GM12878 (cell line): ENCODE data around the gene ZNF710. TPM values are rescaled to one million over a fixed set of nuclear protein-coding genes. Genes with fewer than 3 reads are reported as not detected.
A peak's percentile ranks its signal among the peaks of the same experiment; 100 is the strongest.

ENCODE experiments used
- BHLHE40 ChIP-seq, 2 experiments: fragments of 450-650 bp in 1 of 2; IDR thresholded peaks; 2 replicates each; pipeline ENCODE4 v1.6.1; 2011 to 2017; ENCODE audit warnings: low read depth in 2 of 2, borderline replicate concordance in 1 of 2, improper control_type of control experiment in 1 of 2, low read length in 1 of 2, mild to moderate bottlenecking in 1 of 2
- BMI1 ChIP-seq: fragments of 450-650 bp; IDR thresholded peaks from 2 replicates; pipeline ENCODE4 v1.6.1; 2016; ENCODE audit warnings: mild to moderate bottlenecking, moderate library complexity, borderline replicate concordance
- ETV6 ChIP-seq, 2 experiments: fragments of 450-650 bp in 1 of 2; IDR thresholded peaks in 1 of 2; conservative IDR thresholded peaks in 1 of 2; 2 replicates each; pipeline ENCODE4 v1.6.1; 2014; ENCODE audit warnings: antibody characterized with exemption in 1 of 2, borderline replicate concordance in 1 of 2, low read depth in 1 of 2, mild to moderate bottlenecking in 1 of 2, moderate library complexity in 1 of 2
- KLF5 ChIP-seq: fragments of 450-650 bp; IDR thresholded peaks from 2 replicates; pipeline ENCODE4 v1.6.1; 2014; ENCODE audit warnings: mild to moderate bottlenecking; ENCODE audit not compliant: partially characterized antibody
- MTA2 ChIP-seq: fragments of 450-650 bp; IDR thresholded peaks from 2 replicates; pipeline ENCODE4 v1.6.1; 2016; ENCODE audit warnings: low read depth, mild to moderate bottlenecking, moderate library complexity
- MXI1 ChIP-seq: fragments of 150-350 bp; IDR thresholded peaks from 2 replicates; pipeline ENCODE4 v1.6.1; 2011; ENCODE audit warnings: low read depth, mild to moderate bottlenecking, inconsistent platforms, low read length, improper control_type of control experiment
- NFIC ChIP-seq: IDR thresholded peaks from 2 replicates; pipeline ENCODE4 v1.6.1; 2012; ENCODE audit warnings: low read depth, mild to moderate bottlenecking, inconsistent platforms, low read length, moderate library complexity
- PAX5 ChIP-seq: IDR thresholded peaks from 2 replicates; pipeline ENCODE4 v1.6.1; 2011; ENCODE audit warnings: low read depth, low read length, borderline replicate concordance
- POLR2AphosphoS5 ChIP-seq: IDR thresholded peaks from 2 replicates; pipeline ENCODE4 v1.6.1; 2011; ENCODE audit warnings: mild to moderate bottlenecking, low read length, inconsistent platforms
- SPI1 ChIP-seq: IDR thresholded peaks from 2 replicates; pipeline ENCODE4 v1.6.1; 2011; ENCODE audit warnings: low read depth, mild to moderate bottlenecking, low read length, moderate library complexity, borderline replicate concordance; ENCODE audit not compliant: insufficient read depth
- TCF7 ChIP-seq: IDR thresholded peaks from 2 replicates; pipeline ENCODE4 v1.6.1; 2014; ENCODE audit warnings: antibody characterized with exemption, borderline replicate concordance
- YY1 ChIP-seq: IDR thresholded peaks from 2 replicates; pipeline ENCODE4 v1.6.1; 2011; ENCODE audit warnings: low read depth, mild to moderate bottlenecking, low read length
- ZNF207 ChIP-seq: fragments of 450-650 bp; IDR thresholded peaks from 2 replicates; pipeline ENCODE4 v1.6.1; 2014; ENCODE audit warnings: antibody characterized with exemption, mild to moderate bottlenecking, borderline replicate concordance
- polyA plus RNA-seq, 11 experiments: library from polyadenylated mRNA; depleted of rRNA in 4 of 11; unstranded in 6 of 11; stranded (reverse) in 5 of 11; fragments of >200 nt; fragmentation: Nextera tagmentation in 4 of 11; fragmentation: Illumina TruSeq in 1 of 11; extraction: Ambion mirVana in 4 of 11; extraction: Trizol in 1 of 11; gene quantifications; 1 replicate in 1 of 11; 2 replicates in 10 of 11; pipeline versions ENCODE4 v1.2.1 to v1.2.3, GENCODE V29; 2011 to 2016; ENCODE audit warnings: inconsistent platforms in 2 of 11, missing spikeins in 2 of 11, low read depth in 1 of 11
- total RNA-seq, 4 experiments: library from RNA; depleted of rRNA in 3 of 4; stranded (reverse); fragments of >200 nt in 3 of 4; fragmentation: Illumina TruSeq in 1 of 4; extraction: Trizol in 1 of 4; gene quantifications; 2 replicates each; pipeline versions ENCODE4 v1.2.1 to v1.2.3, GENCODE V29; 2013 to 2021
- TF ChIP-seq, protein P1 (sequence below): fragments of 450-650 bp; formaldehyde crosslinking; IDR thresholded peaks from 2 replicates; pipeline ENCODE4 v1.5.0; 2022; ENCODE audit warnings: mild to moderate bottlenecking, missing genetic modification characterization
- TF ChIP-seq, protein P2 (sequence below): fragments of 450-650 bp; IDR thresholded peaks from 2 replicates; pipeline ENCODE4 v1.6.1; 2016; ENCODE audit warnings: mild to moderate bottlenecking
- TF ChIP-seq, protein P3 (sequence below): IDR thresholded peaks from 2 replicates; pipeline ENCODE4 v1.6.1; 2012; ENCODE audit warnings: improper control_type of control experiment, low read depth, low read length; ENCODE audit not compliant: insufficient replicate concordance

ZNF710 gene
- total and polyA plus RNA-seq, 10 of the 15 experiments (the other 5 are each of a cell fraction or from before 2014, with no cell fraction given), result 1.4 to 43.5 (median 9.8) TPM

DNA sequence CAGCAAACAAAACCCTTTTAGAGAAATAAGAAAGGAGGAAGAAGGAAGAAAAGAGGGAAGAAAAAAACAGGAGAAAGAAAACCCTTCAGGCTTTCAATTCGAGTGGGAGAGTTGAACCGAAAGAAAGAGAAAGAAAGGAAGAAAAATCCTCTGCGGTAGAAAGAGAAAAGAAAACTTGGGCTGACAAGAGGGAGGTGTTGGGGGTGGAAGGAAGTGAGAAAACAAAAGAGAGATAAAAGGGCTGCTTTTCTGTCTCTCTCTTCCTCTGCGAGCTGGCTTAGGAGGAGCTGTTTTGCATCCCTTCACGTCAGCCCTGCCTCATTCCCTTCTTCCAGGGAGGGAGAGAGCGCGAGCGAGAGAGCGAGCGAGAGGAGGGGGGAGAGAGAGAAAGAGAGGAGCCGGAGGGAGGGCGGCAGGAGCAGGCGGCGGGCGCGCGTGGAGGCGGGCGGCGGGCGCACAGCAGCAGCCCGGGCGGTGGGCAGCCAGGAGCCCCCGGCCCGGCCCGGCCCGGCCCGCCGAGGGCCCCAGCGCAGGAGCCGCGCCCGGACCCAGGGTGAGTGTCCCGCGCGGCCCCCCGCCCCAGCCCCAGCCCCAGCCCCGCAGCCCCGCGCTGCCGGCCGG is at the start of gene ZNF710 (continued):
- TF ChIP-seq MTA2 (peak; percentile 80), ZNF207 (no peak), BHLHE40 (IDR thresholded peaks at IDR 0.05; ENCODE audit: borderline replicate concordance in 1 of 2, low read depth in 2 of 2, low read length in 1 of 2) (no peak), ETV6 (conservative IDR thresholded peaks at IDR 0.05 in 1 of 2, IDR thresholded peaks at IDR 0.05 in 1 of 2; ENCODE audit: borderline replicate concordance in 1 of 2, low read depth in 1 of 2) (0 out of 4 replicates have a peak, but pooled peaks of 1 of the 2 experiments have one; percentile 9), SPI1 (peak; percentile 64; the same call in 1 of the 2 replicates), MXI1 (peak; percentile 44; the same call in 1 of the 2 replicates), NFIC (peak; percentile 41; the same call in 1 of the 2 replicates), POLR2AphosphoS5 (peak; percentile 72), KLF5 (no peak), BMI1 (peak; percentile 38; the same call in 1 of the 2 replicates), TCF7 (0 out of 2 replicates have a peak, but pooled peaks have one; percentile 9), PAX5 (0 out of 2 replicates have a peak, but pooled peaks have one; percentile 11), YY1 (no peak; the same call in 1 of the 2 replicates)
- TF ChIP-seq, protein P1, sequence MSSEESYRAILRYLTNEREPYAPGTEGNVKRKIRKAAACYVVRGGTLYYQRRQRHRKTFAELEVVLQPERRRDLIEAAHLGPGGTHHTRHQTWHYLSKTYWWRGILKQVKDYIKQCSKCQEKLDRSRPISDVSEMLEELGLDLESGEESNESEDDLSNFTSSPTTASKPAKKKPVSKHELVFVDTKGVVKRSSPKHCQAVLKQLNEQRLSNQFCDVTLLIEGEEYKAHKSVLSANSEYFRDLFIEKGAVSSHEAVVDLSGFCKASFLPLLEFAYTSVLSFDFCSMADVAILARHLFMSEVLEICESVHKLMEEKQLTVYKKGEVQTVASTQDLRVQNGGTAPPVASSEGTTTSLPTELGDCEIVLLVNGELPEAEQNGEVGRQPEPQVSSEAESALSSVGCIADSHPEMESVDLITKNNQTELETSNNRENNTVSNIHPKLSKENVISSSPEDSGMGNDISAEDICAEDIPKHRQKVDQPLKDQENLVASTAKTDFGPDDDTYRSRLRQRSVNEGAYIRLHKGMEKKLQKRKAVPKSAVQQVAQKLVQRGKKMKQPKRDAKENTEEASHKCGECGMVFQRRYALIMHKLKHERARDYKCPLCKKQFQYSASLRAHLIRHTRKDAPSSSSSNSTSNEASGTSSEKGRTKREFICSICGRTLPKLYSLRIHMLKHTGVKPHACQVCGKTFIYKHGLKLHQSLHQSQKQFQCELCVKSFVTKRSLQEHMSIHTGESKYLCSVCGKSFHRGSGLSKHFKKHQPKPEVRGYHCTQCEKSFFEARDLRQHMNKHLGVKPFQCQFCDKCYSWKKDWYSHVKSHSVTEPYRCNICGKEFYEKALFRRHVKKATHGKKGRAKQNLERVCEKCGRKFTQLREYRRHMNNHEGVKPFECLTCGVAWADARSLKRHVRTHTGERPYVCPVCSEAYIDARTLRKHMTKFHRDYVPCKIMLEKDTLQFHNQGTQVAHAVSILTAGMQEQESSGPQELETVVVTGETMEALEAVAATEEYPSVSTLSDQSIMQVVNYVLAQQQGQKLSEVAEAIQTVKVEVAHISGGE (CRISPR knock-in tag), result no peak
- TF ChIP-seq, protein P2, sequence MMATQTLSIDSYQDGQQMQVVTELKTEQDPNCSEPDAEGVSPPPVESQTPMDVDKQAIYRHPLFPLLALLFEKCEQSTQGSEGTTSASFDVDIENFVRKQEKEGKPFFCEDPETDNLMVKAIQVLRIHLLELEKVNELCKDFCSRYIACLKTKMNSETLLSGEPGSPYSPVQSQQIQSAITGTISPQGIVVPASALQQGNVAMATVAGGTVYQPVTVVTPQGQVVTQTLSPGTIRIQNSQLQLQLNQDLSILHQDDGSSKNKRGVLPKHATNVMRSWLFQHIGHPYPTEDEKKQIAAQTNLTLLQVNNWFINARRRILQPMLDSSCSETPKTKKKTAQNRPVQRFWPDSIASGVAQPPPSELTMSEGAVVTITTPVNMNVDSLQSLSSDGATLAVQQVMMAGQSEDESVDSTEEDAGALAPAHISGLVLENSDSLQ, result 0 out of 2 replicates have a peak, but pooled peaks have one; percentile 16
- TF ChIP-seq, protein P3, sequence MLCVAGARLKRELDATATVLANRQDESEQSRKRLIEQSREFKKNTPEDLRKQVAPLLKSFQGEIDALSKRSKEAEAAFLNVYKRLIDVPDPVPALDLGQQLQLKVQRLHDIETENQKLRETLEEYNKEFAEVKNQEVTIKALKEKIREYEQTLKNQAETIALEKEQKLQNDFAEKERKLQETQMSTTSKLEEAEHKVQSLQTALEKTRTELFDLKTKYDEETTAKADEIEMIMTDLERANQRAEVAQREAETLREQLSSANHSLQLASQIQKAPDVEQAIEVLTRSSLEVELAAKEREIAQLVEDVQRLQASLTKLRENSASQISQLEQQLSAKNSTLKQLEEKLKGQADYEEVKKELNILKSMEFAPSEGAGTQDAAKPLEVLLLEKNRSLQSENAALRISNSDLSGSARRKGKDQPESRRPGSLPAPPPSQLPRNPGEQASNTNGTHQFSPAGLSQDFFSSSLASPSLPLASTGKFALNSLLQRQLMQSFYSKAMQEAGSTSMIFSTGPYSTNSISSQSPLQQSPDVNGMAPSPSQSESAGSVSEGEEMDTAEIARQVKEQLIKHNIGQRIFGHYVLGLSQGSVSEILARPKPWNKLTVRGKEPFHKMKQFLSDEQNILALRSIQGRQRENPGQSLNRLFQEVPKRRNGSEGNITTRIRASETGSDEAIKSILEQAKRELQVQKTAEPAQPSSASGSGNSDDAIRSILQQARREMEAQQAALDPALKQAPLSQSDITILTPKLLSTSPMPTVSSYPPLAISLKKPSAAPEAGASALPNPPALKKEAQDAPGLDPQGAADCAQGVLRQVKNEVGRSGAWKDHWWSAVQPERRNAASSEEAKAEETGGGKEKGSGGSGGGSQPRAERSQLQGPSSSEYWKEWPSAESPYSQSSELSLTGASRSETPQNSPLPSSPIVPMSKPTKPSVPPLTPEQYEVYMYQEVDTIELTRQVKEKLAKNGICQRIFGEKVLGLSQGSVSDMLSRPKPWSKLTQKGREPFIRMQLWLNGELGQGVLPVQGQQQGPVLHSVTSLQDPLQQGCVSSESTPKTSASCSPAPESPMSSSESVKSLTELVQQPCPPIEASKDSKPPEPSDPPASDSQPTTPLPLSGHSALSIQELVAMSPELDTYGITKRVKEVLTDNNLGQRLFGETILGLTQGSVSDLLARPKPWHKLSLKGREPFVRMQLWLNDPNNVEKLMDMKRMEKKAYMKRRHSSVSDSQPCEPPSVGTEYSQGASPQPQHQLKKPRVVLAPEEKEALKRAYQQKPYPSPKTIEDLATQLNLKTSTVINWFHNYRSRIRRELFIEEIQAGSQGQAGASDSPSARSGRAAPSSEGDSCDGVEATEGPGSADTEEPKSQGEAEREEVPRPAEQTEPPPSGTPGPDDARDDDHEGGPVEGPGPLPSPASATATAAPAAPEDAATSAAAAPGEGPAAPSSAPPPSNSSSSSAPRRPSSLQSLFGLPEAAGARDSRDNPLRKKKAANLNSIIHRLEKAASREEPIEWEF, result no peak
